Activated CD8-positive, alpha-beta T cell treated with anti-CD3 and anti-CD28 coated beads, Interleukin-2, amount 10 ng/mL, durations not matched to agents 7 days and 5 days (primary cell): ENCODE results near the gene ODC1. TPM values are rescaled to one million over a fixed set of nuclear protein-coding genes. Genes with fewer than 3 reads are reported as not detected.

ENCODE experiments used
- ATAC-seq: fragments of 150-1000 bp; cut with Tn5 transposase; one replicate; pipeline ENCODE4 v1.10.0; 2021; ENCODE audit warnings: moderate library complexity
- CTCF ChIA-PET: fragments of 350-600 bp; sonication (Branson Sonifier 250); formaldehyde crosslinking; loops from one replicate; lab custom pipeline; 2021; ENCODE audit warnings: antibody characterized with exemption; lab: Charles Lee
- POLR2A ChIA-PET: fragments of 350-600 bp; sonication (Branson Sonifier 250); formaldehyde crosslinking; loops from one replicate; lab custom pipeline; 2021; ENCODE audit warnings: antibody characterized with exemption; lab: Charles Lee
- DNase-seq: peaks from one replicate; pipeline ENCODE4 v3.0.0-alpha.2; 2020
- H3K27ac Mint-ChIP-seq: one replicate; pipeline ENCODE4 v1.8.0; 2021; ENCODE audit warnings: mild to moderate bottlenecking, mixed read lengths
- H3K27me3 Mint-ChIP-seq: one replicate; pipeline ENCODE4 v1.8.0; 2021; ENCODE audit warnings: low read depth, mixed read lengths
- H3K36me3 Mint-ChIP-seq: one replicate; pipeline ENCODE4 v1.8.0; 2021; ENCODE audit warnings: low read depth, mixed read lengths
- H3K4me1 Mint-ChIP-seq: one replicate; pipeline ENCODE4 v1.8.0; 2021; ENCODE audit warnings: low read depth, mixed read lengths
- H3K4me3 Mint-ChIP-seq: one replicate; pipeline ENCODE4 v1.8.0; 2021; ENCODE audit warnings: mild to moderate bottlenecking, mixed read lengths
- H3K9me3 Mint-ChIP-seq: one replicate; pipeline ENCODE4 v1.8.0; 2022; ENCODE audit warnings: mixed read lengths; ENCODE audit not compliant: insufficient read depth
- total RNA-seq, 2 experiments: library from RNA; stranded (reverse); gene quantifications; one replicate each; pipeline ENCODE4 v1.2.3, GENCODE V29; 2021

ODC1 gene
- total RNA-seq, 2 experiments from 2014 or later = 54.4 to 54.6 TPM

DNA sequence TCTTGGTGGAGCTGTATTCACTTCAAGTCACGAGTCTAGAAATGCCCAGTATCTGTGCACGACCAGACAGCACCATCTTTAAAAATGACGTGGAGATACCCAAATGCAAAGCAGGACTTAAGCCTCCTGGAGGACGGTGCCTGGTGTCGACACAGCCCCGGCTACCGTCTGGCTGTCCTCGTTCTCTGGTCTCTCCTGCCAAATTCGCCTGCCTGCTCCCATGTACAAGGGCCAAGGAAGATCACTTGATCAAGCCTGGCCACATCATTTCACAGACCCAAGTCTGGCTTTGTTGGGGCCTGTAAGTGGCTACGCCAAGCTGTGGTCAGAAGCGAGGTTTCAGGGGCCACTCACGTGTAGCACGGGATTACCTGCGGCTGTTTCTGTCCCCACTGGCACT, 9.4 kb downstream of the ODC1 start:
- Mint-ChIP-seq H3K4me3 (no peak overlapping the region), H3K36me3 (peaks cover 35% of the 10 kb centered on the region), H3K9me3 (no peaks in the 10 kb centered on the region), H3K27ac (no peak overlapping the region), H3K27me3 (no peaks in the 10 kb centered on the region), H3K4me1 (peaks cover 5% of the 10 kb centered on the region)
- no peak for DNase-seq
- ChIA-PET POLR2A (no interaction called here), CTCF (interaction anchor here (0.8 to 4.6 kb wide), 6 partner anchors 9 to 368 kb away, joined by 3 to 23 read pairs (median 4); no protein-coding TSS in a partner anchor)
- ATAC-seq = no peak

DNA sequence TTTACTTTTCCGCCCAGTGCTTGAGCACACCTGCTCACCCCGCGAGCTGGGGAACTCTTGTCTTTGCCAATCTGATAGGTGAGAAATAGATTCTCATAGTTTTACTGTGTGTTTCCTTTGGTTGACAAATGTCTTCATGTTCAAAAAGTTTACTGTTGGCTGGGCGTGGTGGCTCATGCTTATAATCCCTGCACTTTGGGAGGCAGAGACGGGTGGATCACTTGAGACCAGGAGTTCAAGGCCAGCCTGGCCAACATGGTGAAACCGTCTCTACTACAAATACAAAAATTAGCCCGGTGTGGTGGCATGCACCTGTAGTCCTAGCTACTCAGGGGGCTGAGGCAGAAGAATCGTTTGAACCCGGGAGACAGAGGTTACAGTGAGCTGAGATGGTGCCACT, 10.3 kb downstream of the ODC1 start:
- Mint-ChIP-seq H3K4me3 (no peak overlapping the region), H3K27me3 (peaks cover 6% of the 10 kb centered on the region), H3K4me1 (peaks cover 5% of the 10 kb centered on the region), H3K27ac (no peak overlapping the region), H3K36me3 (peaks cover 27% of the 10 kb centered on the region), H3K9me3 (no peaks in the 10 kb centered on the region)
- CTCF ChIA-PET = interaction anchor here (0.9 to 6.9 kb wide), 4 partner anchors 8 to 365 kb away, joined by 3 to 74 read pairs (median 14); no protein-coding TSS in a partner anchor
- POLR2A ChIA-PET = no interaction called here
- DNase-seq (no peak), ATAC-seq (no peak)

DNA sequence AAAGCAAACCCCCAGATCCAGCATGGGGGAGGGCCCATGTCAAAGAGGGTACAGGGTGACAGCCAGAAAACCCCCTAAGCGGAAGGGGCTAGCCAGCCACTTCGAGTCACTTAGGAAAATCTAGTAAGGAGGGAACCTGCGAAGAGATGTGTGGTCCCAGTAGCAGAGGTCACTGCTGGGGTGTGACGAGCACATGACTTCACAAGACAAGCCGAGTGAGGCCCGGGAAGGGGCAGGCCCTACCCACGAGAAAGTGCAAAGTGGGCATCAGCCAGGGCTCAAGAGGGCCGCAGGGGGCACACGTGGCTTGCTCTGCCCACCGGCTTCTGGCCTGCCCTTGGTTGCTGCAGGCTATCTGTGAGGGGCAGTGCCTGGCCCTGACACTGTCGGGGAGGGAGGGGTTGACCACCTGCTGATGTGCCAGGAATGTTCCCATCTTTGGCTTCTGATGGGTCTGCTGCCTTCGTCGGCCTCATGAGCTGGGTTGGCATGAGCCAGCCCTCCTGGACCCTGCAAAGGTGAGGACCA, 11.5 kb downstream of the ODC1 start:
- peaks cover 10% of the 10 kb centered on the region for H3K27me3 Mint-ChIP-seq
- no peak for DNase-seq
- no peak overlapping the region for H3K27ac Mint-ChIP-seq
- no peak for ATAC-seq
- H3K9me3 Mint-ChIP-seq = no peaks in the 10 kb centered on the region
- no peak overlapping the region for H3K4me3 Mint-ChIP-seq
- H3K4me1 Mint-ChIP-seq = peaks cover 11% of the 10 kb centered on the region
- CTCF ChIA-PET = interaction anchor here (1.0 to 6.9 kb wide), 6 partner anchors 11 to 365 kb away, joined by 3 to 95 read pairs (median 15); partner anchors contain the start of gene ODC1
- H3K36me3 Mint-ChIP-seq = peaks cover 21% of the 10 kb centered on the region
- POLR2A ChIA-PET = interaction anchor here (0.6 to 1.3 kb wide), 2 partner anchors 294 to 313 kb away, joined by 3 to 4 read pairs; no protein-coding TSS in a partner anchor

DNA sequence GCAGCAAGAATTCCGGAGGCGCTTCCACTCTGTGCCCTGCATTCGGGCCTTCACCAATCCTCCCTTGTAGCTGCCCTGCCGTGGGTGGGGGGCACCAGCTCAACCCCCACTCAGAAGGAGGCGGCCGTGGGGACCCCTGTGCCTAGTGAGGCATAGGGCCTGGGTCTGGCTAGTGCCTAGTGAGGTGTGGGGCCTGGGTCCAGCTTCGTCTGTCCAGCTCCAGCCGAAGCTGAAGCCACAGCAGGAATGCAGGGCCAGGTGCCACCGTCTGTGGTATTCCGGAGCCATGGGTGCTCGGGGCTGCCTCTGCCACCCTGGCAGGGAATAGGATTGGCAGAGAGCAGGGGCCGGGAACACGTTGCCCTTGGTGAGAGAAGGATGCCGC, 12.3 kb downstream of the ODC1 start:
- H3K27ac Mint-ChIP-seq = no peak overlapping the region
- DNase-seq = no peak
- peaks cover 14% of the 10 kb centered on the region for H3K27me3 Mint-ChIP-seq
- peaks cover 11% of the 10 kb centered on the region for H3K4me1 Mint-ChIP-seq
- H3K36me3 Mint-ChIP-seq = peaks cover 17% of the 10 kb centered on the region
- no peak for ATAC-seq
- POLR2A ChIA-PET = interaction anchor here (0.6 to 1.7 kb wide), 6 partner anchors 294 to 363 kb away, joined by 3 to 9 read pairs (median 3); no protein-coding TSS in a partner anchor
- CTCF ChIA-PET = interaction anchor here (0.8 to 6.9 kb wide), 37 partner anchors 7 to 623 kb away, joined by 3 to 95 read pairs (median 6); partner anchors contain the start of genes HPCAL1, ODC1 and TAF1B
- no peak overlapping the region for H3K4me3 Mint-ChIP-seq
- no peaks in the 10 kb centered on the region for H3K9me3 Mint-ChIP-seq

DNA sequence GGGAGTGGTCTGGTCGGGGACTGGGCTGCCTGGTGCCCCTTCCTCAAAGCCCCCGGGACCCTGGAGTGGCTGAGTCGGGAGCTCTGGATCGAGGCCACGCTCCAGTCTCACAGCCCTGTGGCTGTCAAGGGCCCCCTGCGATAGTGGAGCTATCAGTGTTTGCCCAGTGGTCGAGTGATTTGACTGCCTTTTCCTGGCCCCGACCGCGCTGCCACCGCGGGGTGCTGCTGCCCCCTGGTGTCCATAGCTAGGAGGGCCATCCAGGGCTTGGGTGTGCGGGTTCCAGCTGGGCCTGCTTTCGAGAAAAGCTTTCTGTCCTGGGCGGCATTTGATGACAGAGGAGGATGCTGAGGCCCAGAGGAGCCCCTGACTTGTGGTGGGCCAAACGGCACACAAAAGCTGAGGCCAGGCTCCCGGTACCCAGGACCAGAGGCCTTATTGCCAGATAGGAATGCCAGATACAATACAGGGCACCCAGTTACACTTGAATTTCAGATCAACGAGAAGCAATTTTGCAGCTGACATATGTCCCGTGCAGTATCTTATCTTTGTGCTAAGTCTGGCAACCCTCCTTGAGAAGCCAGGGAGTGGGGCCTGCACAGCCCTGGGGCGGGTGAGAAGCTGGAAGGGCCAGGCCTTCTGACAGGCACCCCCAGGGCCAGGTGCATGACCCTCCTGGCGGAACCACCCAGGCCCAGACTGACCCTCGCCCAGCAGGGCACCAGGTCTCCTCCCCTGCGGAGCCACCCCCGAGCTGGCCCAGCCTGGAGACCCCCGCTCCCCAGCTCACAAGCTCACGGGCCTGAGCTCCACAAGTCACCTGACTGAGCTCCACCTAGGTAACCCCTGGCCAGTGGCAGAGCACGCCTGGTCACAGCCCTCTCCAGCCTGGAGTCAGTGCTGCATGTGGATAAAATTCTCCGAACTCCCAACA, 13.0 kb downstream of the ODC1 start:
- peak; percentile 83 for DNase-seq
- ChIA-PET POLR2A (interaction anchor here (0.8 to 1.7 kb wide), 7 partner anchors 293 to 363 kb away, joined by 3 to 9 read pairs (median 3); no protein-coding TSS in a partner anchor), CTCF (interaction anchor here (0.7 to 6.9 kb wide), 65 partner anchors 8 to 665 kb away, joined by 3 to 95 read pairs (median 4); partner anchors contain the start of genes HPCAL1, ODC1 and TAF1B)
- ATAC-seq = peak; percentile 66
- Mint-ChIP-seq H3K36me3 (peaks cover 13% of the 10 kb centered on the region), H3K4me3 (no peak overlapping the region), H3K9me3 (no peaks in the 10 kb centered on the region), H3K27ac (peak overlapping the region; percentile 8), H3K27me3 (peaks cover 15% of the 10 kb centered on the region), H3K4me1 (peaks cover 11% of the 10 kb centered on the region)

DNA sequence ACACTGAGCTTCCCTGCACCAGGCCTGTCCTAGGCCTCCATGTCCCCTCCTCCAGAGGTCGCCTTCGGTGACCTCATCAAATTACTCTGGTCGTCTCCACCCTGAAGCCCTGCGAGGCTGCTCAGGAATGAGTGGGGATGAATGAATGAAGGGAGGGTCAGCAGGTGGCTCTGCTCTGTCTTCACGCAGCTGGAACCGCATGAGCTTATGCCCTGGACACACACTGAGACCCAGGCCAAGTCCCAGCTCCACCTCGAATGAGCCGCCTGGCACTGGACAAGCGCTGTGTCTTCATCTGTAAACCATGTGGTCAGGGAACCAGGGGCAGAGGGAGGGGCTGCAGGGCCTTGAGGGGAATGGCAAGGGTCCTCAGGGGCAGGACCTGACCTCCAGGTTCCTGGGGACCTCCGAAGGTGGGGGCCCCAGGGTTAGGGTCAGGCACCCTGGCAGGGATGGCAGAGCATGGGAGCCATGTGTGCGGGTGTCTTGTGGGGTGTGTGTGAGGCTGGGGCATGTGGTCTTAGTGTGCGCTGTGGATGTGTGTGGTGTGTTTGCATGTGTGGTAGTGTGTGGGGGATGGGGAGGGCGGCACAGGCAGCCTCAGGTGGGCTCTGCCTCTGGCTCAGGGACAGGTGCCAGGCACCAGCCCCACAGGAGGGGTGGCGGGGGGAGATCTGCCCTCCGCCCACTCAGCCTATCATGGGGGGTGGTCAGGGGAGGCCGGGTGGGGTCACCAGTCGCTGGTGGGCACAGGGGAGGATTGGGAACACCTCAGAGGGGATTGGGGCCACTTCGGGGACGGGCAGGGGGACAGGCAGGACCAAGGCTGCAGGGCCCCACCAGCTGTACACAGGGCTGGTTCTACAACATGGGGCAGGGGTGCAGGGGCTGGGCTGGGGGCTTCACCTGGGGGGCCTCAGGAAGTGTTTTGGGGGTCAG, 13.9 kb downstream of the ODC1 start:
- peaks cover 6% of the 10 kb centered on the region for H3K36me3 Mint-ChIP-seq
- peak overlapping the region; percentile 19 for H3K27ac Mint-ChIP-seq
- ChIA-PET CTCF (interaction anchor here (0.6 to 6.9 kb wide), 51 partner anchors 9 to 664 kb away, joined by 3 to 95 read pairs (median 5); partner anchors contain the start of genes HPCAL1, ODC1 and TAF1B), POLR2A (interaction anchor here (1.1 to 1.7 kb wide), 3 partner anchors 300 to 362 kb away, joined by 3 to 9 read pairs (median 4); no protein-coding TSS in a partner anchor)
- no peaks in the 10 kb centered on the region for H3K9me3 Mint-ChIP-seq
- H3K27me3 Mint-ChIP-seq = peaks cover 15% of the 10 kb centered on the region
- H3K4me1 Mint-ChIP-seq = peaks cover 11% of the 10 kb centered on the region
- DNase-seq (no peak), ATAC-seq (no peak)
- no peak overlapping the region for H3K4me3 Mint-ChIP-seq

DNA sequence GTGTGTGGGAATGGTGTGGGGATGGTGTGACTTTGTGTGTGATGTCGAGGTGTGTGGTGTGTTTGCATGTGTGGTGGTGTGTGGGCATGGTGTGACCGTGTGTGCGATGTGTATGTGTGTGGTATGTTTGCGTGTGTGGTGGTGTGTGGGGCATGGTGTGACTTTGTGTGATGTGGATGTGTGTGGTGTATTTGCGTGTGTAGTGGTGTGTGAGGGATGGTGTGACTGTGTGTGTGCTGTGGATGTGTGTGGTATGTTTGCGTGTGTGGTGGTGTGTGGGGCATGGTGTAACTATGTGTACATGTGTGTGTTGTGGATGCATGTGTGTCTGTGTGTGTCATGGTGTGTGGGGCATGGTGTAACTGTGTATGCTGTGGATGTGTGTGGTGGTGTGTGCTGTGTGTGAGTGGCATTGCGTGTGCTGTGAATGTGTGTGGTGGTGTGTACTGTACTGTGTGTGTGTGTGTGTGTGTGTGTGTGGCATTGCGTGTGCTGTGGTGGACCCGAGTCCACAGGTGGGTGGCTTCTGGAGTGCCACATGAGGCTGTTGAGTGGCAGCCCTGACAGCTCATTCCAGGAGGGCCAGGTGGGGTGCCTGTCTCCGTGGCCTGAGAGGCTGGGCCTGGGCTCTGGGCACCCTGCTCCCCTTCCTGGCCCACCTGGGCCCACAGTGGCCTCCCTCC, 14.7 kb downstream of the ODC1 start:
- POLR2A ChIA-PET = interaction anchor here (0.7 kb wide), 1 partner anchor 15 kb away, joined by 3 read pairs; the partner anchor contains the start of gene ODC1
- CTCF ChIA-PET = interaction anchor here (0.6 to 6.9 kb wide), 8 partner anchors 15 to 362 kb away, joined by 3 to 95 read pairs (median 16); partner anchors contain the start of gene ODC1
- ATAC-seq (no peak), DNase-seq (no peak)
- no peak overlapping the region for H3K4me3 Mint-ChIP-seq
- peak overlapping the region; percentile 10 for H3K27ac Mint-ChIP-seq
- peaks cover 11% of the 10 kb centered on the region for H3K4me1 Mint-ChIP-seq
- no peaks in the 10 kb centered on the region for H3K9me3 Mint-ChIP-seq
- H3K27me3 Mint-ChIP-seq = peaks cover 15% of the 10 kb centered on the region
- H3K36me3 Mint-ChIP-seq = no peaks in the 10 kb centered on the region

DNA sequence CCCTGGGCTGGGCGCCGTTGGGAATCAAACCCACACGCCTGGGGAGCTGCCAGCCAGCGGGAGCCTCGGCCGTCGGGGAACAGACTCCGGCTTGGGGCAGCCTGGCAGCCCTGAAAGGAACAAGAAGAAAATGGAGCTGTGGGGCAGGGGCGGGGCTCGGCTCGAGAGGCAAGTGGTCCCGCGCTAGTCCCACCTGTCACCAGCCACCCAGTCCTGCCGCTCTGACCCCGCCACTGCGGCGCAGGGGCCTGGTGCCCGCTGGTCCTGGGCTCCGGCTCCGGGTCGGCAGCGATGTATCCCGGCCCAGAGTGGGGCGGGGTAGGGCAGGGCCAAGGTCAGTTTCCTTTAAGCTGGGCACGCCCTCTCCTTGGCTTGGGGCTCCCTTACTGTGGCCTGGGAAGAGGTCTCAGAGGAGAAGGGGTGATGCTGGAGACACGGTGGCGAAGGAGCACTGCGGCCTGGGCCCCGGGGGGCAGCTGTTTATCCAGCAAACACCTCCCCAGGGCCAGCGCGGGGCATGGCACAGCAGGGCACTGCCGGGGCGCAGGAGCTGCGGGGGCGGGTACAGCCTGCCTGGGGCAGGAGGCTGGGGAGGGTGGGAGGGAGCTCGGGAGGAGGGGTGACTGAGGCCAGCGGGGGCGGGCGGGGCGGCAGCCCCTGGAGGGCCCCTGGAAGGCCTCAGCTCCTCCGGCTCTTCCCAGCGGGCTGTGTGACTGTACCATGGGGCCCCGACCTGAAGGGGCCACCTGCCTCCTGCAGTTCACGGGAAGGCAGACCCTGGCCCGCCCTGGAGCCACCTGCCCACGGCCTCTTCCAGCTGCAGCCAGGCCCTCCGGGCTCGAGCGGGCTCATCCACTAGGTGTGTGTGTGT, 15.6 kb downstream of the ODC1 start:
- ATAC-seq (peak; percentile 5), DNase-seq (no peak)
- H3K27ac Mint-ChIP-seq = peak overlapping the region; percentile 10
- ChIA-PET CTCF (interaction anchor here (0.9 to 6.9 kb wide), 6 partner anchors 16 to 361 kb away, joined by 3 to 95 read pairs (median 39); partner anchors contain the start of gene ODC1), POLR2A (interaction anchor here (0.7 to 0.8 kb wide), 2 partner anchors 14 to 16 kb away, joined by 3 read pairs; partner anchors contain the start of gene ODC1)
- H3K4me1 Mint-ChIP-seq = peaks cover 11% of the 10 kb centered on the region
- H3K9me3 Mint-ChIP-seq = no peaks in the 10 kb centered on the region
- no peaks in the 10 kb centered on the region for H3K36me3 Mint-ChIP-seq
- peak overlapping the region; percentile 53 for H3K4me3 Mint-ChIP-seq
- peaks cover 15% of the 10 kb centered on the region for H3K27me3 Mint-ChIP-seq

DNA sequence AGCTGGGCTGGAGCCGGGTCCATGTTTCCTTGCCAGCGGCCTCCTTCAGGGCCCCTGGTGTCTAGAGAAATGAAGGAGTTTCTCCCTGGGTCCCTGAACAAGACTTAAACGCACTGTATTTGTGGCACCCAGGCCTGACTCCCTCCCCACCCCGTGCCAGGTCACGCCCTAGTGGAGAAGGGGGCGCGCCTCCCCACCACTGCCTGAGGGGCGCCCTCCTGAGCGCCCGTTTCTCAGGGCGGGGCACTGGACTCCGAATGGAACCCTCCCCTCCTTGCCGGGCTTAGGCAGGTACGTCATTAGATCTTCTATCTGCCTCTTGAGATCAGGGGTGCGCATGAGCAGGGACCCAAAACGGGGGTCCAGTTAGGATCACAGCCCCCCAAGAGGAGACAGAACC, 16.3 kb downstream of the ODC1 start:
- ChIA-PET CTCF (interaction anchor here (5.3 to 6.9 kb wide), 2 partner anchors 22 to 307 kb away, joined by 74 read pairs; no protein-coding TSS in a partner anchor), POLR2A (no interaction called here)
- Mint-ChIP-seq H3K27me3 (peaks cover 15% of the 10 kb centered on the region), H3K4me1 (peaks cover 11% of the 10 kb centered on the region), H3K4me3 (peak overlapping the region; percentile 53), H3K36me3 (no peaks in the 10 kb centered on the region), H3K9me3 (no peaks in the 10 kb centered on the region), H3K27ac (no peak overlapping the region)
- ATAC-seq = no peak
- DNase-seq = no peak
